SU-DHL-6 (cell line): ENCODE data around the gene NCEH1.

ENCODE experiments used
- H2AFZ ChIP-seq: fragments of 200-600 bp; sonication (generic); 2 replicates; pipeline ENCODE4 v1.6.1; 2014; ENCODE audit warnings: low read depth, mild to moderate bottlenecking, moderate library complexity, mixed read lengths, antibody characterized with exemption, low read length; ENCODE audit not compliant: severe bottlenecking
- H3F3A ChIP-seq: fragments of 200-600 bp; shearing (Covaris generic); 2 replicates; pipeline ENCODE4 v1.6.0; 2016; ENCODE audit warnings: antibody characterized with exemption, mild to moderate bottlenecking; ENCODE audit not compliant: insufficient read depth
- H3K27ac ChIP-seq: fragments of 200-600 bp; sonication (generic); 2 replicates; pipeline ENCODE4 v1.5.1; 2016; ENCODE audit warnings: low read depth, mild to moderate bottlenecking, low read length, moderate library complexity, mixed read lengths
- H3K27me3 ChIP-seq: fragments of 200-600 bp; sonication (generic), shearing (Covaris generic); 2 replicates; pipeline ENCODE4 v1.6.0; 2014; ENCODE audit warnings: mild to moderate bottlenecking, low read length
- H3K36me3 ChIP-seq: fragments of 200-600 bp; sonication (generic); 2 replicates; pipeline ENCODE4 v1.6.1; 2014; ENCODE audit warnings: mild to moderate bottlenecking, low read length, mixed read lengths
- H3K4me2 ChIP-seq: fragments of 300-600, 200-600 bp; shearing (Covaris generic), sonication (generic); 2 replicates; pipeline ENCODE4 v1.6.0; 2014; ENCODE audit warnings: low read length, low read depth, mild to moderate bottlenecking; ENCODE audit not compliant: poor library complexity, severe bottlenecking
- H3K4me3 ChIP-seq: fragments of 200-600 bp; sonication (generic); 2 replicates; pipeline ENCODE4 v1.5.1; 2014; ENCODE audit warnings: antibody characterized with exemption, low read length, mild to moderate bottlenecking, mixed read lengths; ENCODE audit not compliant: insufficient read depth, poor library complexity, severe bottlenecking
- H3K79me2 ChIP-seq: fragments of 200-600 bp; sonication (generic); 2 replicates; pipeline ENCODE4 v1.6.1; 2014; ENCODE audit warnings: mild to moderate bottlenecking, low read length, moderate library complexity; ENCODE audit not compliant: insufficient read depth
- H3K9ac ChIP-seq: fragments of 200-600 bp; sonication (generic); 2 replicates; pipeline ENCODE4 v1.7.0; 2014; ENCODE audit warnings: mild to moderate bottlenecking, low read length
- H3K9me2 ChIP-seq: fragments of 200-600 bp; sonication (generic); replicated peaks from 2 replicates; pipeline ENCODE4 v1.6.1; 2014; ENCODE audit warnings: low read length; ENCODE audit not compliant: insufficient read depth
- H3K9me3 ChIP-seq: fragments of 200-600 bp; sonication (generic); 2 replicates; pipeline ENCODE4 v1.6.1; 2014; ENCODE audit warnings: low read length, mixed read lengths; ENCODE audit not compliant: insufficient read depth
- H4K20me1 ChIP-seq: fragments of 200-600 bp; sonication (generic); 2 replicates; pipeline ENCODE4 v1.6.1; 2014; ENCODE audit warnings: low read depth, mild to moderate bottlenecking, antibody characterized with exemption, low read length, moderate library complexity, mixed read lengths
- EZH2phosphoT487 ChIP-seq: fragments of 200-600 bp; sonication (generic), shearing (Covaris generic); conservative IDR thresholded peaks from 2 replicates; pipeline ENCODE4 v1.6.1; 2018; ENCODE audit warnings: mild to moderate bottlenecking, antibody characterized with exemption, low read length, moderate library complexity, mixed read lengths
- TF ChIP-seq, protein P1 (sequence below): fragments of 200-600 bp; sonication (generic); IDR thresholded peaks from one replicate; pipeline ENCODE4 v1.5.1; 2017; ENCODE audit warnings: antibody characterized with exemption, mild to moderate bottlenecking, low read length, moderate library complexity; ENCODE audit not compliant: insufficient read depth, poor library complexity, severe bottlenecking

The NCEH1 gene

DNA sequence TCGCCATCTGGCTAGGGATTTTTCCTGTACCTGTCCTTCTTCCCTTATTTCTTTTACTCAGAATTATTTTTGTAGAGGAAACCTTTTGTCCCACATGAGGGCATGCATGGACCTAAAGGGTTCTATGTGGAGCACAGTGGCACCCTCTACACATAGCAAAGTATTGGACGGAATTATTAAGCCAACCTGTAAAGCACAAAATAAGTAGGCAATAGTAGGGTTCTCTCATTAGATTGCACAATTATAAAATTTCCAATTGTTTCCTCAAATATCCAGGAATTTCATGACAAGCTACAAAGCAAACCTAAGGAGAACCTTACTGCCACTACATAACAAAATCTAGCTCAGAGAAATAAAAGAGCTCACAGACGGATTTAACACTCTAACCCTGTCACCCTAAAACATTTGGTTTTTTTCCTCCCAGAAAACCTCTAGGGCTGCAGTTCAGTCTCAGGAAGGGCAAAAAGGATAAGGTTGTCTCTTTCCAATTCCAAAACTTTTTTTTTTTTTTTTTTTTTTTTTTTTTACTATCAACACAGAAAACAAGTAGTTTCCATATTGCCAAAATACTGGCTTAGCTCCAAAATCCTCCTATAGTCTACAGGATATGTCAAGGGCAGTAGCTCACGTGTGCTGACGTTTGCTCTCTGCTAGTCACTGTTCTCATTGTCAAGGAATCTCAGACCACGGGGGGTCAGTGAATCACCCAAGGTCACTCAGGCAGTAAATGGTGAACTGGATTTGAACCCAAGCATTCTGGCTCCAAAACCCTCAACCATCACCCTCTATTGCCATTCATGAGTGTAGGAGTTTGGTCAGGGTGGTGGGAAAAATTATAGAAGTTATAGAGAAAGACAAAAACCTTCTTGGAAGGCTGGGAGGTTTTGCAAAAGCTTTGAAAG, 52.3 kb downstream of the NCEH1 start:
- H3K4me3 ChIP-seq, result no peak overlapping the region
- no peaks in the 10 kb centered on the region for H3K79me2 ChIP-seq
- no peak overlapping the region for H3K27ac ChIP-seq
- no peak overlapping the region for H2AFZ ChIP-seq
- no peaks in the 10 kb centered on the region for H4K20me1 ChIP-seq
- H3F3A ChIP-seq, result no peaks in the 10 kb centered on the region
- TF ChIP-seq EZH2phosphoT487, result no peak
- TF ChIP-seq, protein P1, sequence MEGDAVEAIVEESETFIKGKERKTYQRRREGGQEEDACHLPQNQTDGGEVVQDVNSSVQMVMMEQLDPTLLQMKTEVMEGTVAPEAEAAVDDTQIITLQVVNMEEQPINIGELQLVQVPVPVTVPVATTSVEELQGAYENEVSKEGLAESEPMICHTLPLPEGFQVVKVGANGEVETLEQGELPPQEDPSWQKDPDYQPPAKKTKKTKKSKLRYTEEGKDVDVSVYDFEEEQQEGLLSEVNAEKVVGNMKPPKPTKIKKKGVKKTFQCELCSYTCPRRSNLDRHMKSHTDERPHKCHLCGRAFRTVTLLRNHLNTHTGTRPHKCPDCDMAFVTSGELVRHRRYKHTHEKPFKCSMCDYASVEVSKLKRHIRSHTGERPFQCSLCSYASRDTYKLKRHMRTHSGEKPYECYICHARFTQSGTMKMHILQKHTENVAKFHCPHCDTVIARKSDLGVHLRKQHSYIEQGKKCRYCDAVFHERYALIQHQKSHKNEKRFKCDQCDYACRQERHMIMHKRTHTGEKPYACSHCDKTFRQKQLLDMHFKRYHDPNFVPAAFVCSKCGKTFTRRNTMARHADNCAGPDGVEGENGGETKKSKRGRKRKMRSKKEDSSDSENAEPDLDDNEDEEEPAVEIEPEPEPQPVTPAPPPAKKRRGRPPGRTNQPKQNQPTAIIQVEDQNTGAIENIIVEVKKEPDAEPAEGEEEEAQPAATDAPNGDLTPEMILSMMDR, result no peak
- no peaks in the 10 kb centered on the region for H3K36me3 ChIP-seq
- no peak overlapping the region for H3K4me2 ChIP-seq
- no peaks in the 10 kb centered on the region for H3K9me2 ChIP-seq
- H3K9me3 ChIP-seq, result no peaks in the 10 kb centered on the region
- H3K27me3 ChIP-seq, result no peaks in the 10 kb centered on the region
- no peak overlapping the region for H3K9ac ChIP-seq

DNA sequence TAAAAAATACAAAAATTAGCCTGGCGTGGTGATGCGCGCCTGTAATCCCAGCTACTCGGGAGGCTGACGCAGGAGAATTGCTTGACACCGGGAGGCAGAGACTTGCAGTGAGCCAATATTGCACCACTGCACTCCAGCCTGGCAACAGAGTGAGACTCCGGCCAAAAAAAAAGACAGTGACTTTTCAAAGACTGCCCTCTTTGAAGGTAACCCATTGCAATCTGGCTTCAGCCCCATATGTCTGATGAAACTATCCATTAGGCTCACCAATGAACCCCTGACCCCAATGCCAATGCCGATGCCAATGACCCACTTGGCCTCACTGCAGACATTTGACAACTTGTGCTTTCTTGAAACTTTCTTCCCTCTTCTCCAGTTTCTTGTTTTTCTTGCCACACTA, 54.3 kb downstream of the NCEH1 start:
- no peaks in the 10 kb centered on the region for H4K20me1 ChIP-seq
- H3K4me3 ChIP-seq, result no peak overlapping the region
- H3K9me2 ChIP-seq, result no peaks in the 10 kb centered on the region
- no peaks in the 10 kb centered on the region for H3K27me3 ChIP-seq
- H3K79me2 ChIP-seq, result no peaks in the 10 kb centered on the region
- TF ChIP-seq, protein P1, result no peak
- no peak for TF ChIP-seq EZH2phosphoT487
- H3K36me3 ChIP-seq, result no peaks in the 10 kb centered on the region
- H3K9ac ChIP-seq, result no peak overlapping the region
- no peak overlapping the region for H2AFZ ChIP-seq
- H3F3A ChIP-seq, result no peaks in the 10 kb centered on the region
- H3K27ac ChIP-seq, result no peak overlapping the region
- no peak overlapping the region for H3K4me2 ChIP-seq
- H3K9me3 ChIP-seq, result no peaks in the 10 kb centered on the region

DNA sequence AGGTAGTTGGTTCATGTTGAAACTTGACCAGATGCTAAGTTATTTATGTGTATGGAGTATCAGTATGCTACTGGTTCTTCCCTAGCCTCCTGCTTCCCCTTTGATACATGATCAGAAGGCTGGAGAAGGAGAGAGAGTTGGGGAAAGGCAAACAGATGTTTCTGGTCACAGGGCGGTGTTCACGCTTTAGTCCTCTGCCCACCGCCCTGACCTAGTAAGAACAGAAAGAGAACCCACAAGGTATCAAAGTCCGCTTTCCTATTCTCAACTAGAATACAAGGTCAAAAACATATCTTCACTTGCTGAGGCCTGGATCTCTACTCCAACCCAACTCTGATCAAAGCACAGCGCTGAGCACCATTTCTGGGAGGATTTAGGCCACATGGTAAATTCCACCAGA, 55.5 kb downstream of the NCEH1 start:
- Histone ChIP-seq H3K27ac (no peak overlapping the region), H3K9me2 (no peaks in the 10 kb centered on the region), H3K4me3 (no peak overlapping the region), H3K27me3 (no peaks in the 10 kb centered on the region), H3K4me2 (no peak overlapping the region), H3K9me3 (no peaks in the 10 kb centered on the region), H3K36me3 (no peaks in the 10 kb centered on the region), H3F3A (no peaks in the 10 kb centered on the region), H2AFZ (no peak overlapping the region), H3K9ac (no peak overlapping the region), H3K79me2 (no peaks in the 10 kb centered on the region), H4K20me1 (no peaks in the 10 kb centered on the region)
- TF ChIP-seq, protein P1, result no peak
- TF ChIP-seq EZH2phosphoT487, result no peak
